Posterior cingulate gyrus (tissue), 11 donors: ENCODE data around the gene OR2V1.
"Not testable (repeated sequence)": the region's sequence is repeated elsewhere in the genome, so short reads cannot be mapped to it uniquely, and the experiment has no call there.

Experiments
- DNase-seq, 10 donors: peaks; one replicate each; pipeline versions ENCODE4 v3.0.0 to v3.0.0-alpha.2; 2020 to 2021; ENCODE audit warnings: mixed read lengths in 3 of 10
- intact Hi-C: fragments of 100-400 bp; cut with DNase I; formaldehyde crosslinking; loops from one replicate; pipeline ENCODE4 v1.15.1; 2023

Gene OR2V1

GRCh38 chr5:181160755-181161533 is 30.0 kb upstream of the OR2V1 start:
- DNase-seq, result peak; percentile 46 to 96 (median 67)
- intact Hi-C loops, result not testable (repeated sequence)

DNA sequence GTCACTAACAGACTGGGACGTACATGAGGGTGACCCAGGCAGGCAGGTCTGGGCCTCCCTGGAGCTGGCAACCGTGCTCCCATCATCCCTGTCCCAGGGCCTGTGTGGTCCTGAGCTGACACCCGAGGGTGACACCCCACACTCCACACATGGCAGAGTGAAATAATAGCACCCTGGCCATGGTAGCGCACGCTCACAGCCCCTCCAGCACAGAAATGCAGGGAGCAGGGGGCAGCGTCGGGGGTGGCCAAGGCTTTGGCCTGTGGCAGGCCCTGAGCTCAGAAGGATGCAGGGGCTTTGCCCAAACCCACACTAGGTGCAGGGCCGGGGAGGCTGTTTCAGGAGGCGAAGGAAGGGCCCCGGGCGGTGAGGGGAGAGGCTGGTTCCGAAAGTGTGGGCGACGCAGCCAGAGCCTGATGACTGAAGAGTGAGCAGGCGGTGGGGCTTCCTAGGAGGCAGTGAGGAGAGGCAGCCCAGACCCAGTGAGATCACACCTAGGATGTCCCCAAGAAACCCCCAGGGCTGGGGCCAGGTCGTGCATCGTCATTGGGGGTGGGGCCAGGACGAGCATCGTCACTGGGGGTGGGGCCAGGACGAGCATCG is 29.3 kb upstream of the OR2V1 start:
- peak in 9 of 10 donors; percentile 26 to 94 (median 56) for DNase-seq
- intact Hi-C loops, result no loop called here

DNA sequence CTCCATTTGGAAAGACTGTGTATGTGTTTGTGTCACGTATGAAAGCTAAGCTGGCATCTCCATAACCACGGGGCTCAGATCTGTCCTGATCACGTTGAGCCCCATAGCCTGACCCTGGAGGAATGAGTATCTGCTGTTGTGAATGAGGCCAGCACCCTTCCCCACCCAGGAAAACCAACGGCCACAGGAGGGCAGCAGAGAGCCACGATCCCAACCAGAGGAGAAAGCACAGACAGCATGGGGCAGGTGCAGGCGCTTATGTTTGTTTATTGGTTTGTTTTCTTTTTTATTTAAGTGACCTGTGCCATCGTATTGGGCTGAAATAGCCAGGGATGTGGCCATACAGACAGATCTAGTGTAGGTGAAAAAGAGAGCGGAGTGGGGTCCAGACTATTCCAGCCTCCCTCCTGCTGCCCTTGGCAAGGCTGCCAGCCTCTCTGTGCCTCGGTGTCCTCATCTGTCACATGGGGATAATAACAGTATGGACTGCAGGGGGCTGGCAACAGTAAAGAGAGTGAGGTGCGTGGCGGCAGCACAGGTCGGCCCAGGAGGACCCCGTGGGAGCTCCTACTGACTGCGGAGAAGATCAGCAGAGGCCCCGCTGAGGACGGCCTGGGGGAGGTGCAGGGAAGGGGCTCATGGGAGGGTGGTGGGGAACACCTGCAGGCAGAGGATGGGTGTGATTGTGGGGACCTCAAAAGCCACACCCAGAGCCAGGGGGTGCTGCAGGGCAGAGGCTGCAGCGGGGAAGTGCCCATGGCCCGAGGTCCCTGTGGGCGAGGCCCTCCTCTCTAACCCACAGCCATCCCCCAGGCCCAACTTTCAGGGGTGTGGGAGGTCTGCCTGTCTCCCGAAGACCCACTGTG is 28.6 kb upstream of the OR2V1 start:
- peak; percentile 78 to 98 (median 94) for DNase-seq

DNA sequence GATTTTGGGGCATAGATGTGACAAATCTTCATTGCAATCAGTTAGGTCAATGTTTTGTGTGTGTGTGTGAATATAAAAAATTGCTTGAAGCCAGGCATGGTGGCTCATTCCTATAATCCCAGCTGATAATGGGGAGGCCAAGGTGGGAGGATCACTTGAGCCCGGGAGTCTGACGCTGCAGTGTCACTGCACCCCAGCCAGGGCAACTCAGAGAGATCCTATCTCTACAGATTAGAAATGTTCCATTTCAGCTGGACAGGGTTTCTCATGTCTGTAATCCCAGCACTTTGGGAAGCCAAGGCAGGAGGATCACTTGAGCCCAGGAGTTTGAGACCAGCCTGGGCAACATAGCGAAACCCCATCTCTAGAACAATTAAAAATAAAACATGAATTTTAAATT is 27.9 kb upstream of the OR2V1 start:
- intact Hi-C loops, result no loop called here
- DNase-seq, result no peak

More for the DNA sequence above, 28.6 kb upstream of the OR2V1 start:
- intact Hi-C loops, result no loop called here

- DNase-seq, result no peak
- intact Hi-C loops, result no loop called here
Observed at GRCh38 chr5:181156758-181157157, 25.8 kb upstream of the OR2V1 start.

DNA sequence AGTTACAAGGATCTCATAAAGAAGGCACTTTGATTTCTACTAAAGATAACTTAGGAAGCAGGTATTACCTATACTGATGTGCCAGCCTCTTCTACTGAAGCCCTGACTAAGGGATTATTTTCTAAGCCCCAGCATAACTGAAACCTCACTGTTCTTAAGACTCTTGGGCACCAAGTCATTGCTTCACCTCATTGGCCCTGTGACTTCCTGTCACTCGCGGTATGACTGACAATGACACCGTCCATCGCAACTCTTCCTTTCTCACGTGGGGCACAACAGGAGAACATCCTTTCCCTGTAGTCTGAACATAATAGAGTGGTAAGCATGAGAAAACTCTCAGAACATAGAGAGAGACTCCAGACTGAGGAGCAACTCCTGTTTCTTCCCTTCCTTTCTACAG is 22.8 kb upstream of the OR2V1 start:
- intact Hi-C loops, result no loop called here
- no peak for DNase-seq

- intact Hi-C loops, result no loop called here
Observed at GRCh38 chr5:181152406-181152805, 21.4 kb upstream of the OR2V1 start.

DNA sequence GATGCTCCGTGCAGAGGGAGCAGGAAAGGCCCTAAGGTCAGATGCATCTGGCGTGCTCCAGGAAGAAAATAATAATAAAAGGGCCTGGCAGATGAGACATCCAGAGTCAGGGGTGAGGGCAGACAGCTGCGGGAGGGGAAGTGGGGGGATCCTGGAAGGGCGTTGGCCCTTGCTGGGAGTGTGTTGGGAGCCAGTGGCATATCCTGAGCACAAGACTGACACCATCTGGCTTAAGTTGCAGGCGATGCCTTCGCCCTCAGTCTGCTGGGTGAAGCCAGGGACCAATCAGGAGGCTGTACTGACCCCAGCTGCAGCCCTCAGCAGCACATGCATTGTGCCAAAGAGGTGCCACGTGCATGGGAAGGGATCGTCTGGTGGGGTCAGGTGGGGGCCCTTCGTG is 20.2 kb upstream of the OR2V1 start:
- DNase-seq, result no peak
- intact Hi-C loops, result no loop called here

More at GRCh38 chr5:181152406-181152805, 21.4 kb upstream of the OR2V1 start:
- no peak for DNase-seq

DNA sequence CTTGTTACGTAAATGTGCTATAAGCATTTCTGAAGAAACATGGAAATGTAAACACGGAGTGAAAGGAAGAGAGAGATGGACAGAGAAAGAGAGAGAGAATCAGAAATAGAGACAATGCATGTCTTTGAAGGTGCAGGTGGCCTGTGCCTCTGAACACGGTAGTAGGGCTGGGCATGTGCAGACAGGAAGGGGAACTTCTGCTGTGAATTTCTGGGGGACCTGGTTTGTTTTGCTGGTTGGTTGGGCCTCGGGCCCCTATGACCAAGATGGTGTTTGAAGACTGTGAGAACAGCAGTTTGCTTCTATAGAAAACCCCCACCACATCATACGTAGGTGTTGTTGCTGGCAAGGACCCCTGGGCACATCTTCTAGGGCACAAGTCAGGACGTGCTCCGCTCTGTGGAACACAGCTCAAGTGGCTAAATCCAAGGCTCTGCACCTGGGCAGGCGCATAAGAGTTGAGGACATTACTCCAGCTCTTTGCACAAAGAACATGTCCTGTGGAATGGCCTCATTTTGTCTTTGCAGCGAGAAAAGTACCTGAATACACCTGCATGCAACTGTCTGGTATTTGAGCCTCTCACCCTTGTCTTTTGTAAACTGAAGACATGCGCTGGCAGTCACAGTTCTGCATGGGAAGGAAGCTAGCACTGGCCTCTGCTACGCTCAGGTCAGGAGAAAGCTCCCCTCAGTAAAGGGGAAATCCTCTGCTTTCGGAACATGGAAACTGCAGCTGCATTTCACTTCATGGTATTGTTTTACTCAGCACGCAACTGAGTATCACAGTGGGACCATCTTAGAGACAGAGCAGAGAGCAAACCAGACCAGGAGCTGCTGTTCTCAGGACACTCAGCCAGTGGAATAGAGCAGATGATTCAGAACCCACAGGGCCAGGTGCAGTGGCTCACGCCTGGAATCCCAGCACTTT is 19.1 kb upstream of the OR2V1 start:
- DNase-seq, result no peak
- intact Hi-C loops, result no loop called here

- intact Hi-C loops, result no loop called here
- DNase-seq, result no peak
Observed at GRCh38 chr5:181149355-181149754, 18.4 kb upstream of the OR2V1 start.

GRCh38 chr5:181146927-181147636 is 16.1 kb upstream of the OR2V1 start, which contains the start of gene OR2V2:
Gene OR2V2, plus strand, starts transcription at chr5:181147586. Its CDS starts 7,357 bp downstream, at chr5:181154943.
- intact Hi-C loops, DNase-seq: not testable (repeated sequence)

GRCh38 chr5:181145133-181145532 is 14.2 kb upstream of the OR2V1 start:
- no peak for DNase-seq

DNA sequence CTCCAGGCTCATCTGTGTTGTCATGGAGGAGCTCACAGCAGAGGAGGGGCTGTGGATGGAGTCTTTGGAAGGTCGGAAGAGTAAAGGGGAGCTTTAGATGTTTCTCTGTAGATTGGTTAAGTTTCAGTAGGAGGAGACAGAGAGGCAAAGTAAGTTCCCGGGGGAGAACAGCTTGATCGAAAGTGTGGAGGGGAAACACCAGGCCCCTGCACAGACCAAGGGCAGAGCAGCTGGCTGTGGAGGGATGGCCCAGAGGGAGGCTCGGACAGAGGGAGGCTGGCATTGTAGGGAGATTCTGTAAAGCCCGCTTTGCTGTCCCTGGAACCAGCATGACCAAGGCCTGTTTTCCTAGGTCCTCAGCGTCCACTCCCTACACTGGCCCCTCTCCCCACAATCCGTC is 11.1 kb upstream of the OR2V1 start:
- intact Hi-C loops, result no loop called here
- no peak for DNase-seq

More at GRCh38 chr5:181145133-181145532, 14.2 kb upstream of the OR2V1 start:
- intact Hi-C loops, result no loop called here

GRCh38 chr5:181140766-181141165 is 9.8 kb upstream of the OR2V1 start:
- intact Hi-C loops, result no loop called here
- DNase-seq, result no peak

DNA sequence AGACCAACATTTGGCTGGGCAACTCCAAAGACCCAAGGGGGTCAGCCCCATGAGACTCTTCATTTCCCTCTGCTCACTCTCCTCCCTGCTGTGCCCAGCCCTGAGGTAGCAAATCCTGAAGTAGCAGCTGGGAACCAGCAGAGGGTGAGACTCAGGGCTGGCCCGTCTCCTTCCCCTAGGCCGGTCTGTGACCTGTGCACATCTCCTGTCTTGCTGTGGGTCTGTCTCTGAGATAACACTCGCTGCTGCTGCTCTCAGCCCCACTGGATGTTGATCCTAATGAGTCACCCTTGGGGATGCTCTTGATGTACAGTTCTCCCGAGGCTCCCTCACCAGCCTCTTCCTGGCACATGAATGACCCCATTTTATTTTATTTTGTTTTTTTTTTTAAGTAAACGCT is 7.3 kb upstream of the OR2V1 start:
- intact Hi-C loops, result no loop called here
- DNase-seq, result no peak

DNA sequence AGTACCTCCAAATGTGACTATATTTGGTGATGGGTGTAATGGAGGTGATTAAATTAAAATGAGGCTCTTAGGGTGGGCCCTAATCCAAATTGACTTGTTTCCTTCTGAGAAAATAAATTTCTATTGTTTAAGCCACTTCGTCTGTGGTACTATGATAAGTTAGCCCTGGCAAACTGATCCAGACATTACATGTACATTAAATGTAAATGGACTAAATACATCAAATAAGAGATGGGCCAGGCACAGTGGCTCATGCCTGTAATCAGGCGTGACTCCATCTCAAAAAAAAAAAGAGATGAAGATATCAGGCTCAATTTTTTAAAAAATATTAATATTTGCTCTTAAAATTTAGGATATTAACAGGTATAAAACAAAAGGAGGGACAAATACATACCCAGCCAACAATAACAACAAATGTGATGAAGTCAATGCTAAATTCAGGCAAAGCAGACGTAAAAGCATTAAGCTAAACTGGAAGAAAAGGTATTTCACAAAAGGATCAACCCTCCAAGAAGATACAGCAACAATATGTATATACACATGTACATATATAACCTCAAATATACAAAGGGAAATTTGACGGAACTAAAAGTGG is 5.5 kb upstream of the OR2V1 start:
- intact Hi-C loops, result no loop called here

DNA sequence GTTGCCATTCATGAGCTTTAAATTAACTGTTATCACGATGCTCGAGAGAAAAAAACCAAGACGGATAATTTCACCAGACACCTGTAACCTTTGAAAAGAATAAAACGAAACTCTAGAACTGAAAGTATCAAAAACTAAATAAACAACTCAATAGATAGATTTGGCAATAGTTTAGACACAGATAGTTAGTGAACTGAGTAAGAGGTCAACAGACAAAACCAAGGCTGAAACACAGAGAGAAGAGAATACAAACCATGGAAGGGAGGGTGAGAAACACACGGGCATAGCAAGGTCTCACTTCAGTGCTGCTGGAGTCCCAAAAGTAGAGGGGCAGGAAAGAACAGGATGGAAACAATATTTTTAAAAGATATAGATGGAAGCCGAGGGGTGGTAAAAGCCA is 3.3 kb upstream of the OR2V1 start:
- no peak for DNase-seq
- intact Hi-C loops, result no loop called here

More for the DNA sequence above, 5.5 kb upstream of the OR2V1 start:
- DNase-seq, result no peak

DNA sequence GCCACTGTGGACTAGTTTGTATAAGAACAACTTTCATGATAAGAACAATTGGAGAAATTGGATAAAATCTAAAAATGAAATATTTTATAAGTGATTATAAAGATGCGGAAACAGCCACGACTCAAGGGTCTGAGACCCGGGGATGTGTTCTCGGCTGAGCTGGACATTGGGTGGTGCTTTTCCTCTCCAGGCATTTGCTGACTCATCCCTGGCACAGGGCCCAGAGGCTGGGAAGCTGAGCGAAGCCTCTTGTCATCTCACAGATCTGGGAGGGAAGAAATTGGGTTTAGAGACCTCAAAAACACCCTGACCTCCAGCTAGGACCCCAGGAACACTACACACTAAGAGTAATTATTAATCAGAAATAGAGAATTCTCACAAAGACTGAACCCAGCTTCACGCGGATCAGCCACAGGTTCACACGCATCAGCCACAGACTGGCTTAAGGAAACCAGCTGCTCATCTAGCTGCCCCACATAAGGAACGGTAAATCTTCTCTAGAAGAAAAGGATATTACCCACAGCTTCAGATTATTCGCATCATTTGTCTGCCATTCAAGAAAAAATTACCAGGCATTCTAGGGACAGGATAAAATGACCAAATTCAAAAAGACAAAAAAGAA is 2.8 kb upstream of the OR2V1 start:
- DNase-seq, result peak in 3 of 10 donors; percentile 18 to 40 (median 38)

More for the DNA sequence above, 2.8 kb upstream of the OR2V1 start:
- intact Hi-C loops, result no loop called here
